ENCODE data around the gene PTPN11. TPM values are rescaled to one million over a fixed set of nuclear protein-coding genes. Genes with fewer than 3 reads are reported as not detected.

The PTPN11 gene
- total and polyA plus RNA-seq, 4 donors, result 33.7 to 73.3 (median 36.4) TPM

DNA sequence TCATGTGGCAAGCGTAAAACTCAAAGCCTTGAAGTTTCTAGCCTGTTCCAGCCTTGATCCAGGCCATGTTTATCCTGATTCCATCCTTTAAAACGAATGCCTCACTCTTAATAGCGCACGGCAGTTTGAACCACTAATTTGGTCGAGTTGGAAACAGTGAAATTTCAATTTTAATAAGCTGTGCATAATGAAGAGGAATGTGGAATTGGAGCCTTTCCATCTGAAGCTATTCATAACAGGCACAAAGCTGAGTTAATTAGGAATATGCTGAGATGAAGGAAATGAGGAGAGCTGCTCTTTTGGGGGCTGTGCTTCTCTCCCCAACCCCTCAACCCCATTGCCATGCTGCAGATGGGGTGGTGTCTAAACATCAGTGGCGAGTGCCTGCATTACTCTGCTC, 70.7 kb downstream of the PTPN11 start:
- Histone ChIP-seq H3K36me3 (ENCODE audit: control insufficient read depth in 4 of 4, insufficient read depth in 3 of 4, low read depth in 1 of 4, low read length in 3 of 4) (peaks cover 12 to 53% (median 26%) of the 10 kb centered on the region in 4 donors), H3K27me3 (ENCODE audit: control insufficient read depth in 4 of 4, insufficient read depth in 4 of 4, low read length in 3 of 4) (no peaks in the 10 kb centered on the region), H3K9ac (ENCODE audit: low read depth in 1 of 2, low read length in 2 of 2) (no peak overlapping the region), H3K4me3 (ENCODE audit: low read depth in 1 of 3, low read length in 3 of 3) (no peak overlapping the region), H3K4me1 (ENCODE audit: control insufficient read depth in 4 of 4, insufficient read depth in 4 of 4, low read length in 3 of 4) (no peaks in the 10 kb centered on the region), H3K9me3 (ENCODE audit: control insufficient read depth in 4 of 4, low read length in 3 of 4) (no peaks in the 10 kb centered on the region), H3K27ac (ENCODE audit: low read depth in 1 of 2, low read length in 2 of 2) (no peak overlapping the region)
- 95% methylated on average over 6 of the region's 6 CpGs for WGBS
- TF ChIP-seq, protein P1, sequence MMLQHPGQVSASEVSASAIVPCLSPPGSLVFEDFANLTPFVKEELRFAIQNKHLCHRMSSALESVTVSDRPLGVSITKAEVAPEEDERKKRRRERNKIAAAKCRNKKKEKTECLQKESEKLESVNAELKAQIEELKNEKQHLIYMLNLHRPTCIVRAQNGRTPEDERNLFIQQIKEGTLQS (IDR thresholded peaks at IDR 0.05), result no peak
- no peak for TF ChIP-seq HNF4A (conservative IDR thresholded peaks at IDR 0.05)
- no peak for TF ChIP-seq TAF1 (conservative IDR thresholded peaks at IDR 0.05)
- TF ChIP-seq, protein P2, sequence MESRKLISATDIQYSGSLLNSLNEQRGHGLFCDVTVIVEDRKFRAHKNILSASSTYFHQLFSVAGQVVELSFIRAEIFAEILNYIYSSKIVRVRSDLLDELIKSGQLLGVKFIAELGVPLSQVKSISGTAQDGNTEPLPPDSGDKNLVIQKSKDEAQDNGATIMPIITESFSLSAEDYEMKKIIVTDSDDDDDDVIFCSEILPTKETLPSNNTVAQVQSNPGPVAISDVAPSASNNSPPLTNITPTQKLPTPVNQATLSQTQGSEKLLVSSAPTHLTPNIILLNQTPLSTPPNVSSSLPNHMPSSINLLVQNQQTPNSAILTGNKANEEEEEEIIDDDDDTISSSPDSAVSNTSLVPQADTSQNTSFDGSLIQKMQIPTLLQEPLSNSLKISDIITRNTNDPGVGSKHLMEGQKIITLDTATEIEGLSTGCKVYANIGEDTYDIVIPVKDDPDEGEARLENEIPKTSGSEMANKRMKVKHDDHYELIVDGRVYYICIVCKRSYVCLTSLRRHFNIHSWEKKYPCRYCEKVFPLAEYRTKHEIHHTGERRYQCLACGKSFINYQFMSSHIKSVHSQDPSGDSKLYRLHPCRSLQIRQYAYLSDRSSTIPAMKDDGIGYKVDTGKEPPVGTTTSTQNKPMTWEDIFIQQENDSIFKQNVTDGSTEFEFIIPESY (IDR thresholded peaks at IDR 0.05), result no peak
- no peak for TF ChIP-seq JUND (IDR thresholded peaks at IDR 0.05)
- no peak for TF ChIP-seq FOXA2 (IDR thresholded peaks at IDR 0.05)
- TF ChIP-seq EGR1 (IDR thresholded peaks at IDR 0.05; ENCODE audit: low read depth in 2 of 2), result no peak
- TF ChIP-seq, protein P3, sequence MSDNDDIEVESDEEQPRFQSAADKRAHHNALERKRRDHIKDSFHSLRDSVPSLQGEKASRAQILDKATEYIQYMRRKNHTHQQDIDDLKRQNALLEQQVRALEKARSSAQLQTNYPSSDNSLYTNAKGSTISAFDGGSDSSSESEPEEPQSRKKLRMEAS (IDR thresholded peaks at IDR 0.05), result no peak
- TF ChIP-seq, protein P4, sequence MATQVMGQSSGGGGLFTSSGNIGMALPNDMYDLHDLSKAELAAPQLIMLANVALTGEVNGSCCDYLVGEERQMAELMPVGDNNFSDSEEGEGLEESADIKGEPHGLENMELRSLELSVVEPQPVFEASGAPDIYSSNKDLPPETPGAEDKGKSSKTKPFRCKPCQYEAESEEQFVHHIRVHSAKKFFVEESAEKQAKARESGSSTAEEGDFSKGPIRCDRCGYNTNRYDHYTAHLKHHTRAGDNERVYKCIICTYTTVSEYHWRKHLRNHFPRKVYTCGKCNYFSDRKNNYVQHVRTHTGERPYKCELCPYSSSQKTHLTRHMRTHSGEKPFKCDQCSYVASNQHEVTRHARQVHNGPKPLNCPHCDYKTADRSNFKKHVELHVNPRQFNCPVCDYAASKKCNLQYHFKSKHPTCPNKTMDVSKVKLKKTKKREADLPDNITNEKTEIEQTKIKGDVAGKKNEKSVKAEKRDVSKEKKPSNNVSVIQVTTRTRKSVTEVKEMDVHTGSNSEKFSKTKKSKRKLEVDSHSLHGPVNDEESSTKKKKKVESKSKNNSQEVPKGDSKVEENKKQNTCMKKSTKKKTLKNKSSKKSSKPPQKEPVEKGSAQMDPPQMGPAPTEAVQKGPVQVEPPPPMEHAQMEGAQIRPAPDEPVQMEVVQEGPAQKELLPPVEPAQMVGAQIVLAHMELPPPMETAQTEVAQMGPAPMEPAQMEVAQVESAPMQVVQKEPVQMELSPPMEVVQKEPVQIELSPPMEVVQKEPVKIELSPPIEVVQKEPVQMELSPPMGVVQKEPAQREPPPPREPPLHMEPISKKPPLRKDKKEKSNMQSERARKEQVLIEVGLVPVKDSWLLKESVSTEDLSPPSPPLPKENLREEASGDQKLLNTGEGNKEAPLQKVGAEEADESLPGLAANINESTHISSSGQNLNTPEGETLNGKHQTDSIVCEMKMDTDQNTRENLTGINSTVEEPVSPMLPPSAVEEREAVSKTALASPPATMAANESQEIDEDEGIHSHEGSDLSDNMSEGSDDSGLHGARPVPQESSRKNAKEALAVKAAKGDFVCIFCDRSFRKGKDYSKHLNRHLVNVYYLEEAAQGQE (IDR thresholded peaks at IDR 0.05), result no peak
- TF ChIP-seq SP1 (IDR thresholded peaks at IDR 0.05), result no peak
- TF ChIP-seq GABPA (IDR thresholded peaks at IDR 0.05 in 1 of 2, conservative IDR thresholded peaks at IDR 0.05 in 1 of 2), result no peak
- TF ChIP-seq RAD21 (IDR thresholded peaks at IDR 0.05), result no peak
- no peak for DNase-seq (ENCODE audit: low spot score)

DNA sequence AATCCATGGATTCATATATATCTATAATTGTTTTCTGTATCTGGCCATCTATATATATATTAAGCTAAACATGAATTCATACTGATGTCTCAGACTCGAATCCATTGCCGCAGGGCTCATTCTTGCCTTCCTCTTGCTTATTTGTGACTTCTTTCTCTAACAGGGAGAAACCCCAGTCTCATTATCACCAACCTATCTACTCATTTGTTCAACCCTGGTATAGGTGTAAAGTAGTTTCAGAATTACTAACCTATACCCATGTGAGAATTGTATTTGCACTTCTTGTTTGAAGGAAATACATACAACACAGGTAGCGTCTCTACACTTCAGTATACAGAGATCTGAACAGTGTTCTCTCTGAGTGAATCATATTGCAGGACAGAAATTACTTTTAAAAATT, 77.7 kb downstream of the PTPN11 start:
- WGBS, result 93% methylated on average over 3 of the region's 3 CpGs
- H3K36me3 ChIP-seq (ENCODE audit: control insufficient read depth in 4 of 4, insufficient read depth in 3 of 4, low read depth in 1 of 4, low read length in 3 of 4), result peaks cover 3 to 30% (median 22%) of the 10 kb centered on the region in 4 donors
- DNase-seq (ENCODE audit: low spot score), result no peak
- H3K27me3 ChIP-seq (ENCODE audit: control insufficient read depth in 4 of 4, insufficient read depth in 4 of 4, low read length in 3 of 4), result no peaks in the 10 kb centered on the region
- H3K9ac ChIP-seq (ENCODE audit: low read depth in 1 of 2, low read length in 2 of 2), result no peak overlapping the region
- H3K4me3 ChIP-seq (ENCODE audit: low read depth in 1 of 3, low read length in 3 of 3), result no peak overlapping the region
- H3K9me3 ChIP-seq (ENCODE audit: control insufficient read depth in 4 of 4, low read length in 3 of 4), result no peaks in the 10 kb centered on the region
- H3K4me1 ChIP-seq (ENCODE audit: control insufficient read depth in 4 of 4, insufficient read depth in 4 of 4, low read length in 3 of 4), result no peaks in the 10 kb centered on the region
- TF ChIP-seq JUND (IDR thresholded peaks at IDR 0.05) (no peak), FOXA2 (IDR thresholded peaks at IDR 0.05) (no peak), RXRA (IDR thresholded peaks at IDR 0.05) (no peak), HNF4A (conservative IDR thresholded peaks at IDR 0.05) (no peak), GABPA (IDR thresholded peaks at IDR 0.05 in 1 of 2, conservative IDR thresholded peaks at IDR 0.05 in 1 of 2) (no peak), TAF1 (conservative IDR thresholded peaks at IDR 0.05) (no peak), FOXA1 (IDR thresholded peaks at IDR 0.05) (no peak), SP1 (IDR thresholded peaks at IDR 0.05) (no peak), RAD21 (IDR thresholded peaks at IDR 0.05) (no peak), YY1 (IDR thresholded peaks at IDR 0.05) (no peak), HNF4G (IDR thresholded peaks at IDR 0.05) (no peak), EGR1 (IDR thresholded peaks at IDR 0.05; ENCODE audit: low read depth in 2 of 2) (no peak), NR2F2 (IDR thresholded peaks at IDR 0.05) (no peak)
- TF ChIP-seq, protein P1 (IDR thresholded peaks at IDR 0.05), result no peak
- TF ChIP-seq, protein P5, sequence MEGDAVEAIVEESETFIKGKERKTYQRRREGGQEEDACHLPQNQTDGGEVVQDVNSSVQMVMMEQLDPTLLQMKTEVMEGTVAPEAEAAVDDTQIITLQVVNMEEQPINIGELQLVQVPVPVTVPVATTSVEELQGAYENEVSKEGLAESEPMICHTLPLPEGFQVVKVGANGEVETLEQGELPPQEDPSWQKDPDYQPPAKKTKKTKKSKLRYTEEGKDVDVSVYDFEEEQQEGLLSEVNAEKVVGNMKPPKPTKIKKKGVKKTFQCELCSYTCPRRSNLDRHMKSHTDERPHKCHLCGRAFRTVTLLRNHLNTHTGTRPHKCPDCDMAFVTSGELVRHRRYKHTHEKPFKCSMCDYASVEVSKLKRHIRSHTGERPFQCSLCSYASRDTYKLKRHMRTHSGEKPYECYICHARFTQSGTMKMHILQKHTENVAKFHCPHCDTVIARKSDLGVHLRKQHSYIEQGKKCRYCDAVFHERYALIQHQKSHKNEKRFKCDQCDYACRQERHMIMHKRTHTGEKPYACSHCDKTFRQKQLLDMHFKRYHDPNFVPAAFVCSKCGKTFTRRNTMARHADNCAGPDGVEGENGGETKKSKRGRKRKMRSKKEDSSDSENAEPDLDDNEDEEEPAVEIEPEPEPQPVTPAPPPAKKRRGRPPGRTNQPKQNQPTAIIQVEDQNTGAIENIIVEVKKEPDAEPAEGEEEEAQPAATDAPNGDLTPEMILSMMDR (IDR thresholded peaks at IDR 0.05; ENCODE audit: low read depth, low read length, missing input control), result no peak
- TF ChIP-seq, protein P4 (IDR thresholded peaks at IDR 0.05), result no peak
- no peak overlapping the region for H3K27ac ChIP-seq (ENCODE audit: low read depth in 1 of 2, low read length in 2 of 2)

All from liver (tissue), 9 donors.